ENCODE results near the gene HDLBP. TPM values are rescaled to one million over a fixed set of nuclear protein-coding genes. Genes with fewer than 3 reads are reported as not detected.
"Not testable (repeated sequence)": the region's sequence is repeated elsewhere in the genome, so short reads cannot be mapped to it uniquely, and the experiment has no call there.

The HDLBP gene
- total RNA-seq, 5 donors from 2014 or later (not counting 1 experiment from before 2014, with no cell fraction given), result 130 to 184 (median 148) TPM

DNA sequence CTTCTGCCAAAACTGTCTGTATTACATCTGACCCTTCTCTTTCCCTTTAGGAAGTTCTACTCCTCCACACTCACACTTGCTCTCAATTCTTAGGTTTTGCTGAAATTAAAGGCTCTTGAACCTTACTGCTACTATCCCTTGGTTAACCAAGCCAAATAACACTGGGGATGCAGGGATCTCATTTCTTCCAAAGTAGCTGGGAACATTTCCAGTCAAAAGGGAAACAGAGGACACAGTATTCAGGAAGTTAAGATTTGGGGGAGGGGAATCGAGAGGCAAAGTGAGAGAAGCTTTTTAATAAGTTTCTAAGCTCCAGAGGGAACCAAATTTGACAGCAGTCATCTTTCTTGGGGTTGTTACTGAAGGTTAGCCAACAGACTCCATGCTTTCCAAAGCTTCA is 6.4 kb upstream of the HDLBP start:
- CTCF ChIA-PET, result interaction anchor here in 1 of 2 donors (0.5 kb wide), 1 partner anchor 274 kb away, joined by 3 read pairs; no protein-coding TSS in a partner anchor
- ATAC-seq (replicated peaks in 1 of 4) (no peak), DNase-seq (no peak)
- H3K27ac ChIP-seq (ENCODE audit: low read length), result no peak overlapping the region
- WGBS (ENCODE audit: insufficient coverage), result 43% methylated on average over 1 of the region's 1 CpG
- Mint-ChIP-seq H3K27ac (no peak overlapping the region), H3K4me3 (no peak overlapping the region), H3K4me1 (peaks cover 66 to 76% (median 68%) of the 10 kb centered on the region in 3 donors), H3K36me3 (peaks cover 33% of the 10 kb centered on the region), H3K9me3 (no peaks in the 10 kb centered on the region), H3K27me3 (no peaks in the 10 kb centered on the region)
- H3K4me1 ChIP-seq (ENCODE audit: control insufficient read depth in 1 of 2, extremely low read depth in 1 of 2, insufficient read depth in 2 of 2, low read length in 2 of 2), result peaks cover 24 to 30% of the 10 kb centered on the region in 2 experiments
- POLR2A ChIA-PET, result no interaction called here
- no peaks in the 10 kb centered on the region for H3K27me3 ChIP-seq (replicated peaks in 1 of 2; ENCODE audit: control insufficient read depth in 2 of 2, extremely low read depth in 1 of 2, insufficient read depth in 2 of 2, low read length in 1 of 2)
- H3K4me3 ChIP-seq (ENCODE audit: control insufficient read depth in 1 of 2, extremely low read depth in 1 of 2, low read length in 1 of 2), result no peak overlapping the region
- H3K9me3 ChIP-seq, result no peaks in the 10 kb centered on the region
- H3K36me3 ChIP-seq (ENCODE audit: control insufficient read depth in 2 of 2, extremely low read depth in 1 of 2, insufficient read depth in 1 of 2, low read length in 1 of 2), result peaks cover 4 to 18% of the 10 kb centered on the region in 2 donors

DNA sequence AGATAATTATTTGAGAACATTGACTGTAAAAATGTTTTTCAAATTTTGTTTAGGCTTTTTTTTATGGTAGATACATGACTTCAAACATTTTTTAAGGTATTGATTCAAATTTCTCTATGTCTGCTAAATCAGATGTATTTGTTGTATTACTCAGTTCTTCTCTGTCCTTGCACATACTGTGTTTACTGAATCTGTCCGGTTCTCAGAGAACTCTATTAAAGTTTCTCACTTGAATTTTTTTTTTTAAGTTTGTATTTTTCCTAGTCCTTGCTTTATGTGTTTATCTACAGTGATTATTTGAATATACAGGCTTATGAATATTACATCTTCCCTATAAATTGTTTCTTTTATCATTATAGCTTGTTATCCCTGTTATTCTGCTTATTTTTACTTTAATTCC is 5.6 kb upstream of the HDLBP start:
- H3K27ac Mint-ChIP-seq, result peak overlapping the region in 1 of 2 donors; percentile 59
- H3K4me1 Mint-ChIP-seq, result peaks cover 70 to 80% (median 75%) of the 10 kb centered on the region in 3 donors
- DNase-seq, result no peak
- H3K9me3 Mint-ChIP-seq, result no peaks in the 10 kb centered on the region
- no peaks in the 10 kb centered on the region for H3K9me3 ChIP-seq
- CTCF ChIA-PET, result no interaction called here
- no peaks in the 10 kb centered on the region for H3K27me3 ChIP-seq (replicated peaks in 1 of 2; ENCODE audit: control insufficient read depth in 2 of 2, extremely low read depth in 1 of 2, insufficient read depth in 2 of 2, low read length in 1 of 2)
- H3K27ac ChIP-seq (ENCODE audit: low read length), result no peak overlapping the region
- no peak overlapping the region for H3K4me3 ChIP-seq (ENCODE audit: control insufficient read depth in 1 of 2, extremely low read depth in 1 of 2, low read length in 1 of 2)
- peak overlapping the region in 2 of 3 donors; percentile 42 to 99 for H3K4me3 Mint-ChIP-seq
- POLR2A ChIA-PET, result interaction anchor here in 1 of 2 donors (0.7 kb wide), 1 partner anchor 483 kb away, joined by 3 read pairs; no protein-coding TSS in a partner anchor
- ATAC-seq (replicated peaks in 1 of 4), result no peak
- peaks cover 29% of the 10 kb centered on the region for H3K36me3 Mint-ChIP-seq
- no CpG with 5 or more reads among the region's 1 CpG for WGBS (ENCODE audit: insufficient coverage)
- H3K4me1 ChIP-seq (ENCODE audit: control insufficient read depth in 1 of 2, extremely low read depth in 1 of 2, insufficient read depth in 2 of 2, low read length in 2 of 2), result peaks cover 31 to 37% of the 10 kb centered on the region in 2 experiments
- no peaks in the 10 kb centered on the region for H3K27me3 Mint-ChIP-seq
- peaks cover 0 to 10% of the 10 kb centered on the region in 2 donors for H3K36me3 ChIP-seq (ENCODE audit: control insufficient read depth in 2 of 2, extremely low read depth in 1 of 2, insufficient read depth in 1 of 2, low read length in 1 of 2)

DNA sequence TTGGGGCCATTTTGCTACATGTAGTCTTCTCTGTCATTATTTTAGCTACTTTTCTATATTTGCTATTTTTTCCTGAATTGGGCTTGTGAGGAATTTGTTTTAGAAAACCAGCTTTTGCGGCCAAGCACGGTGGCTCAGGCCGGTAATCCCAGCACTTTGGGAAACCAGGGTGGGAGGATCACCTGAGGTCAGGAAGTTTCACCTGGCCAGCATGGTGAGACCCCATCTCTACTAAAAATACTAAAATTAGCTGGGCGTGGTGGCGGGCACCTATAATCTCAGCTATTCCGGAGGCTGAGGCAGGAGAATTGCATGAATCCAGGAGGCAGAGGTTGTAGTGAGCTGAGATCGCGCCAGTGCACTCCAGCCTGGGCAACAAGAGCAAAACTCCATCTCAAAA is 4.9 kb upstream of the HDLBP start:
- no peak overlapping the region for H3K4me3 ChIP-seq (ENCODE audit: control insufficient read depth in 1 of 2, extremely low read depth in 1 of 2, low read length in 1 of 2)
- H3K27ac ChIP-seq (ENCODE audit: low read length), result no peak overlapping the region
- H3K36me3 ChIP-seq (ENCODE audit: control insufficient read depth in 2 of 2, extremely low read depth in 1 of 2, insufficient read depth in 1 of 2, low read length in 1 of 2), result peaks cover 0 to 6% of the 10 kb centered on the region in 2 donors
- Mint-ChIP-seq H3K4me3 (peak overlapping the region in 2 of 3 donors; percentile 17 to 99), H3K27me3 (no peaks in the 10 kb centered on the region), H3K36me3 (peaks cover 26% of the 10 kb centered on the region), H3K4me1 (peaks cover 70 to 79% (median 74%) of the 10 kb centered on the region in 3 donors), H3K9me3 (no peaks in the 10 kb centered on the region), H3K27ac (no peak overlapping the region)
- DNase-seq (no peak), ATAC-seq (replicated peaks in 1 of 4) (no peak)
- WGBS (ENCODE audit: insufficient coverage), result no CpG with 5 or more reads among the region's 8 CpGs
- H3K4me1 ChIP-seq (ENCODE audit: control insufficient read depth in 1 of 2, extremely low read depth in 1 of 2, insufficient read depth in 2 of 2, low read length in 2 of 2), result peaks cover 31 to 37% of the 10 kb centered on the region in 2 experiments
- POLR2A ChIA-PET, result interaction anchor here in 1 of 2 donors (0.7 kb wide), 1 partner anchor 483 kb away, joined by 3 read pairs; no protein-coding TSS in a partner anchor
- CTCF ChIA-PET, result interaction anchor here in 1 of 2 donors (0.6 kb wide), 1 partner anchor 30 kb away, joined by 3 read pairs; no protein-coding TSS in a partner anchor
- H3K27me3 ChIP-seq (replicated peaks in 1 of 2; ENCODE audit: control insufficient read depth in 2 of 2, extremely low read depth in 1 of 2, insufficient read depth in 2 of 2, low read length in 1 of 2), result no peaks in the 10 kb centered on the region
- no peaks in the 10 kb centered on the region for H3K9me3 ChIP-seq

DNA sequence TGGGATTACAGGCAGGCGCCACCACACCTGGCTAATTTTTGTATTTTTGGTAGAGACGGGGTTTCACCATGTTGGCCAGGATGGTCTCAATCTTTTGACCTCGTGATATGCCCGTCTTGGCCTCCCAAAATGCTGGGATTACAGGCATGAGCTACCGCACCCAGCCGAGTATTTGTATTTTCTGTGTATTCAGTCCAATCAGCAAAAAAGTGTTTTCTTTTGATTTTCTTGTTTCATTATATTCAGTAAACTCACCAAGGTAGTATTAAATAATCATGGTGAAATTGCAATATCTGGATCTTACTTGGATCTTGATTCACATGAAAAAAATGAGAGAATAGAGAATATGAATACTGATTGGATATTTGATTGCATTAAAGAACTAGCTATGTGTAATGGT is 3.4 kb upstream of the HDLBP start:
- H3K4me3 ChIP-seq (ENCODE audit: control insufficient read depth in 1 of 2, extremely low read depth in 1 of 2, low read length in 1 of 2); CTCF ChIA-PET; POLR2A ChIA-PET; H3K9me3 ChIP-seq; H3K36me3 ChIP-seq (ENCODE audit: control insufficient read depth in 2 of 2, extremely low read depth in 1 of 2, insufficient read depth in 1 of 2, low read length in 1 of 2); ATAC-seq (replicated peaks in 1 of 4); H3K27ac ChIP-seq (ENCODE audit: low read length); H3K27ac Mint-ChIP-seq; H3K27me3 Mint-ChIP-seq; H3K27me3 ChIP-seq (replicated peaks in 1 of 2; ENCODE audit: control insufficient read depth in 2 of 2, extremely low read depth in 1 of 2, insufficient read depth in 2 of 2, low read length in 1 of 2); H3K9me3 Mint-ChIP-seq; DNase-seq: not testable (repeated sequence)
- Mint-ChIP-seq H3K4me3 (peak overlapping the region in 1 of 3 donors; percentile 99), H3K36me3 (peaks cover 19% of the 10 kb centered on the region), H3K4me1 (peaks cover 67 to 71% (median 68%) of the 10 kb centered on the region in 3 donors)
- H3K4me1 ChIP-seq (ENCODE audit: control insufficient read depth in 1 of 2, extremely low read depth in 1 of 2, insufficient read depth in 2 of 2, low read length in 2 of 2), result peaks cover 37 to 40% of the 10 kb centered on the region in 2 experiments
- 96% methylated on average over 4 of the region's 6 CpGs for WGBS (ENCODE audit: insufficient coverage)

DNA sequence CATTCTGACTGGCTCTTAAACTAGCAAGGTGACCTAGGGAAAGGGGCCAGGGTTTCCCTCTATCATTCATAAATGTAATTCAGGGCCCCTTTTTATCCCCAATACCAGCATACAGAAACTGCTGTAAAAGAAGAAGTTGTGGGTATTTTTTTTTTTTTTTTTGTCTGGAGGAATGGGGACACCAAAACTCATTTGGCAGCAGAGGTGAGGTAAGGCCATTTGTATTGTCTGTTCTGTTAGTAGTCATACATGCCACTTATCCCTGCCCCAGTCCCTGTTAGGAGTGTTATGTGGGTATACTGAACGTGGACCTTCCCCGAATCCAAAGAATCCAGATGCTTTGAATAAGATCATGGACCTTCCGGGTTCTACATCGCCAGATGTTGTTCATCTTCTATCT is 1.9 kb upstream of the HDLBP start:
- no peaks in the 10 kb centered on the region for H3K9me3 ChIP-seq
- peak overlapping the region in 1 of 2 donors; percentile 81 for H3K4me3 ChIP-seq (ENCODE audit: control insufficient read depth in 1 of 2, extremely low read depth in 1 of 2, low read length in 1 of 2)
- H3K27ac Mint-ChIP-seq, result peak overlapping the region; percentile 92 to 95
- peaks cover 73 to 78% (median 73%) of the 10 kb centered on the region in 3 donors for H3K4me1 Mint-ChIP-seq
- peaks cover 0 to 3% of the 10 kb centered on the region in 2 donors for H3K36me3 ChIP-seq (ENCODE audit: control insufficient read depth in 2 of 2, extremely low read depth in 1 of 2, insufficient read depth in 1 of 2, low read length in 1 of 2)
- DNase-seq (no peak), ATAC-seq (replicated peaks in 1 of 4) (no peak)
- peak overlapping the region; percentile 94 to 99 (median 99) for H3K4me3 Mint-ChIP-seq
- H3K4me1 ChIP-seq (ENCODE audit: control insufficient read depth in 1 of 2, extremely low read depth in 1 of 2, insufficient read depth in 2 of 2, low read length in 2 of 2), result peaks cover 45 to 47% of the 10 kb centered on the region in 2 experiments
- H3K9me3 Mint-ChIP-seq, result no peaks in the 10 kb centered on the region
- peak overlapping the region; percentile 90 for H3K27ac ChIP-seq (ENCODE audit: low read length)
- no peaks in the 10 kb centered on the region for H3K27me3 Mint-ChIP-seq
- no CpG with 5 or more reads among the region's 4 CpGs for WGBS (ENCODE audit: insufficient coverage)
- POLR2A ChIA-PET, result interaction anchor here in 1 of 2 donors (0.6 kb wide), 1 partner anchor 34 kb away, joined by 4 read pairs; no protein-coding TSS in a partner anchor
- H3K36me3 Mint-ChIP-seq, result peaks cover 13% of the 10 kb centered on the region
- CTCF ChIA-PET, result interaction anchor here (0.6 to 0.7 kb wide), 2 partner anchors 289 to 490 kb away, joined by 3 to 4 read pairs; no protein-coding TSS in a partner anchor
- no peaks in the 10 kb centered on the region for H3K27me3 ChIP-seq (replicated peaks in 1 of 2; ENCODE audit: control insufficient read depth in 2 of 2, extremely low read depth in 1 of 2, insufficient read depth in 2 of 2, low read length in 1 of 2)

DNA sequence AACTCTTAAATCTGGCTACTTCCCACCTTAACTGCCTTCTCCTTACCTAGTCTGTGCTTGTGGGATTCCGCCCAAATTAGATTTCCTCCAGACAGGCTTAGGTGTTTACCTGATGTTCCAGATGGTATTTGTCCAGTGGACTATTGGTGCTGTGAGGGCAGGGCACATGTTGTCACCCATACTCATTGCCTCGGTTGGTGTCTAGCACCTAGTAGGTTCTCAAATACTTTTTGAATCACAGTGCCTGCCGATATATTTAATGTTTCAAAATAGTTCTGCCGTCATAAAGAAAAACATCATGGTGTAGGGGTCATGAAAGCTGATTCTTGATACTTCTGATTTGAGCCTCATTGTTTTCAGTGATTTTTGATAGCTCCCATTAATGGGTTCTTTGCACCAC is 1.4 kb upstream of the HDLBP start:
- CTCF ChIA-PET, result interaction anchor here in 1 of 2 donors (0.7 kb wide), 1 partner anchor 489 kb away, joined by 4 read pairs; no protein-coding TSS in a partner anchor
- H3K4me3 Mint-ChIP-seq, result peak overlapping the region; percentile 94 to 99 (median 99)
- 0% methylated on average over 1 of the region's 4 CpGs for WGBS (ENCODE audit: insufficient coverage)
- no peak for ATAC-seq (replicated peaks in 1 of 4)
- POLR2A ChIA-PET, result interaction anchor here in 1 of 2 donors (0.6 kb wide), 1 partner anchor 35 kb away, joined by 4 read pairs; no protein-coding TSS in a partner anchor
- peaks cover 74 to 80% (median 75%) of the 10 kb centered on the region in 3 donors for H3K4me1 Mint-ChIP-seq
- no peak for DNase-seq
- H3K27ac ChIP-seq (ENCODE audit: low read length), result peak overlapping the region; percentile 90
- H3K27me3 Mint-ChIP-seq, result no peaks in the 10 kb centered on the region
- H3K27ac Mint-ChIP-seq, result peak overlapping the region; percentile 92 to 95
- peaks cover 13% of the 10 kb centered on the region for H3K36me3 Mint-ChIP-seq
- no peaks in the 10 kb centered on the region for H3K9me3 Mint-ChIP-seq
- no peaks in the 10 kb centered on the region for H3K9me3 ChIP-seq
- H3K4me1 ChIP-seq (ENCODE audit: control insufficient read depth in 1 of 2, extremely low read depth in 1 of 2, insufficient read depth in 2 of 2, low read length in 2 of 2), result peaks cover 45 to 51% of the 10 kb centered on the region in 2 experiments
- no peaks in the 10 kb centered on the region for H3K27me3 ChIP-seq (replicated peaks in 1 of 2; ENCODE audit: control insufficient read depth in 2 of 2, extremely low read depth in 1 of 2, insufficient read depth in 2 of 2, low read length in 1 of 2)
- peak overlapping the region; percentile 81 to 95 for H3K4me3 ChIP-seq (ENCODE audit: control insufficient read depth in 1 of 2, extremely low read depth in 1 of 2, low read length in 1 of 2)
- peaks cover 0 to 3% of the 10 kb centered on the region in 2 donors for H3K36me3 ChIP-seq (ENCODE audit: control insufficient read depth in 2 of 2, extremely low read depth in 1 of 2, insufficient read depth in 1 of 2, low read length in 1 of 2)
